GM21717 (cell line): ENCODE measurements around the gene SPTAN1.
"Not testable (repeated sequence)": the region's sequence is repeated elsewhere in the genome, so short reads cannot be mapped to it uniquely, and the experiment has no call there.

Experiments used
- ATAC-seq: cut with Tn5 transposase; IDR thresholded peaks from one replicate; pipeline ENCODE4 v1.9.1; 2021; ENCODE audit warnings: mild to moderate bottlenecking, moderate library complexity; ENCODE audit not compliant: unreplicated experiment

The SPTAN1 gene

GRCh38 chr9:128552744-128553440 is 505 bp downstream of the SPTAN1 start:
- ATAC-seq = peak; percentile 34

DNA sequence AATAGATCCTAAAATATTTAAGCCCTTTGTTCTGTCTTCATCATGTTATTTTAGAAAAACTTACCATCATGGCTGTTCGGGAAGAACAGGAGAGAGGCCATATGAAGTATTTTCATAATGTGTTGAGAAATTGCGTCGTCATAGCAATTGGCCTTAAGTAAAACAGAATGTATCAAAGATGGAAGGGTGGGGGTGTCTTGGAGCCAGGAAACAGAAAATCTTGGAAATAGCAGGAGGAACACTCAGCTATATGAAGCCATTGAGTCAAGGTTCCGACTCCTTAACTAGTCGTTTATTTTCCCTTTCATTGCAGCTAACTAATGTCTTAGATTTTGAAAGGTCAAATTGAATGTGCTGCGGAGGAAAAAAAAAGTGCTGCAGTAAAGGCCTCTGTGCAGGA is 1.3 kb downstream of the SPTAN1 start:
- ATAC-seq = no peak

- no peak for ATAC-seq
Observed at GRCh38 chr9:128554155-128554862, 1.9 kb downstream of the SPTAN1 start.

GRCh38 chr9:128555180-128555721 is 2.9 kb downstream of the SPTAN1 start:
- ATAC-seq = no peak

DNA sequence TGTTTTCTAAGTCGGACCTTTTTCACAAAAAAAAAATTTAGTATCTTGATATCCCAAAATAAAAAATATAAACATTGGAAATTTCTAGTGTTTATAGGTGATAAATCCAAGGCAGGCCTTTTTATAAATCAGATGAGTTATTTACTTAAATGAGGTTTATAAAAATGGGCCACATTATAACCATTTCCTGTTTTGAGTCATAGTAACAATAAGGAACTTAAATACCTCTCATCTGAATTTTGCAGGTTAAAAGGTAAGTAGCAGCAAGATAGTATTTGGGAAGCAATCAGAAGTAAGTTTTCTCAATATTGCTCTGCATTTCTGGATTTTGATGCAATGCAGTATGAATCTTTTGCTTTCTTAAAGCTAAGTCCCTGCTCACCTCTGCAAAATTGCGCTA is 3.9 kb downstream of the SPTAN1 start:
- ATAC-seq = no peak

GRCh38 chr9:128556926-128557634 is 4.7 kb downstream of the SPTAN1 start:
- ATAC-seq = no peak

GRCh38 chr9:128558431-128559310 is 6.3 kb downstream of the SPTAN1 start:
- ATAC-seq = no peak

DNA sequence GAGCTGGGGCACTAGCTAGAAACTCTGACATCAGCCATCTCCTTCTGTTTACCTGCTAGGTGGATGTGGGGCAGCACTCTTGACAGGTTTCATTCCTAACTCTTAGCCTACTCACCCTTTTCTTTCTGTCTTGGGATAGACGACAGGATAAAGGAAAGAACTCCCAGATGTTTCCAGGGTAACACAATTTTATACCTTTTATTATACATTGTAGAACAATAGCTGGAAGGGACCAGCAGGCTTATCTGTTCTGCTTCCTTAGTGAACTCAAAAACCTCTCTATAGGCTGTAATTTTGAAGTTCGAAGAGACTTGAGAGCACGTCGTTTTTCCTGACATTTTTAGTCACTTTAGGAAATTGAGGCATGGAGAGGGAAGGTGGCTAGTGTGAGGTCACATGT is 13.2 kb downstream of the SPTAN1 start:
- ATAC-seq = no peak

- ATAC-seq = no peak
Observed at GRCh38 chr9:128568470-128569078, 16.2 kb downstream of the SPTAN1 start.

- no peak for ATAC-seq
Observed at GRCh38 chr9:128575469-128575868, 23.1 kb downstream of the SPTAN1 start.

DNA sequence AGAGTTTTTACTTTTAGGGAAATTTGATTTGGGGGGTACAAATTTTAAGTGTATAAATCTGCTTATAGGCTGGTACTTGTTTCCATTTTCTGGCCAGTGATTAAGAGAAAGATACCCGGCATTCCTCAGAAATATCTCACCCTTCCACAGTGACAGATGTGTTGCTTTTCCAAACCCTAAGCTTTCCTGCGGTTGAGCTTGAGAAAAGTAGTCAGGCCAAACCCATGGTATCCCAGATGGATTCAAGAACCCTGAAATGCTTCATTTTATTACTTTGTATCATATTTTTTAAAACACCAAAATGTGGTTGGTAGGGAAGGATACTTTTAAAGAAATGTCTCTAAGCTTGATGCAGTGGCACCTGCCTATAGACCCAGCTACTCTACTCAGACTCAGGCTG is 23.5 kb downstream of the SPTAN1 start:
- ATAC-seq = no peak

GRCh38 chr9:128577206-128577605 is 24.8 kb downstream of the SPTAN1 start:
- ATAC-seq = no peak

DNA sequence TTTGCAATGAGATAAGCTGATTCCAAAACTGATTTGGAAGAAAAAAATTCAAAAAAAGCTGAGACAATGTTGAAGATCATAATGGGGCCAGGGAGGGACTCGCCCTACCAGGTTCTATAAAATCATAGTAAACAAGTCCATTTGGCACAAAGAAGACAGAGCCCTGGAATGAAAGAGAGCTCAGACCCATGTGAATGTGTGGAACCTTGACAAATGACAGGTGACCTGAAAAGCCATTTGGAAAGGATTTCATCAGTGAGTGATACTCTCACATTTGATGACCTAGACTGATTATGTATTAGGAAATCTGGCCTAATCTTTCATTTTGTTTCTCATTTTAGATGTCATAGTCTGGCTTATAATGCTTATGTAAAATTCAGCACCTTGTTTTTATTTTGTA is 26.8 kb downstream of the SPTAN1 start:
- ATAC-seq = no peak

GRCh38 chr9:128580731-128581130 is 28.3 kb downstream of the SPTAN1 start:
- no peak for ATAC-seq

DNA sequence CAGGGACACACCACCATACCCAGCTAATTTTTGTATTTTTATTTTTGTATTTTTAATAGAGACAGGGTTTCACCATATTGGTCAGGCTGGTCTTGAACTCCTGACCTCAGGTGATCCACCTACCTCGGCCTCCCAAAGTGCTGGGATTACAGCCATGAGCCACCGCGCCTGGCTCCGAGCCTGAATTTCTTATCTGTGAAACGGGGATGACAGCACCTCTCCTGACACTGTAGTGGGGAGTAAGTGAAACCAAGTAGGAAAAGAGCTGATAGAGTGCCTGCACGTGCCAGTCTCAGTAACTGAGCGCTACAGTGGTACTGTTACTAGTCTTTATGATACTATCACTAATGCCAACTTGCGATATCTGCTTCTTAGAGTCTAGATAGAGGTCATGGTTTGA is 32.8 kb downstream of the SPTAN1 start:
- not testable (repeated sequence) for ATAC-seq

DNA sequence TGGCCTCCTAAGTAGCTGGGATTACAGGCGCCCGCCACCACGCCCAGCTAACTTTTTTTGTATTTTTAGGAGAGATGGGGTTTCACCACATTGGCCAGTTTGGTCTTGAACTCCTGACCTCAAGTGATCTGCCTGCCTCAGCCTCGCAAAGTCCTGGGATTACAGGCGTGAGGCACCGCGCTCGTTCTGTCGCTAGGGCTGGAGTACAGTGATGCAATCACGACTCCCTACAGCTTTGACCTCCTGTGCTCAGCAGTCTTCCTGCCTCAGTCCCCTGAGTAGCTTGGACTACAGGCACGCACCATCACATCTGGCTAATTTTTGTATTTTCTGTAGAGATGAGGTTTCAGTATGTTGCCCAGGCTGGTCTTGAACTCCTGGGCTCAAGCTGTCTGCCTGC is 34.5 kb downstream of the SPTAN1 start:
- not testable (repeated sequence) for ATAC-seq

- ATAC-seq = no peak
Observed at GRCh38 chr9:128587453-128587852, 35.1 kb downstream of the SPTAN1 start.

DNA sequence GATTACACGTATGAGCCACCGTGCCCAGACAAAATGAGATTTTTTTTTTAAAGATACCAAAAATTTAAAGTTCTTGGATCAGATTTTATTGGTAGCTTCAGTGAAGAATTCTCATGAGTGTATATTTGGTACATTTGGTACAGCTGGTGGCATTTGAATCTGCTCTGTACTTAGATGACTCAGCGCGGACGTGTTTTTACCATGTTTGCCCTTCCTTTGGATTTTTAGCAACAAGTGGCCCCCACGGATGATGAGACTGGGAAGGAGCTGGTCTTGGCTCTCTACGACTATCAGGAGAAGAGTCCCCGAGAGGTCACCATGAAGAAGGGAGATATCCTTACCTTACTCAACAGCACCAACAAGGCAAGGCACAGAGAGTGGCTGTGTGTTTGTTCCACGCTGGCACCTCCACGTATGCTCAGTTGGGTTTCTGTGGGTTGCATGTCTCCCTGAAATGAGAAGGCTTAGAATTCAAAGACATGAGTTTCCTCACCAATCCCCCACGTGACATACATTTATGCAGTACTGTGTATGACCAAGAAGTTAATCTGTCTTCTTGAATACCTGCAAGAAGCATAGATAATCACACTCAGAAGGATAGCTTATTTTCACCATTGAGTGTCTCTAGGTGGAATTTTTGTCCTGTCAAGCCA is 36.3 kb downstream of the SPTAN1 start:
- ATAC-seq = no peak

DNA sequence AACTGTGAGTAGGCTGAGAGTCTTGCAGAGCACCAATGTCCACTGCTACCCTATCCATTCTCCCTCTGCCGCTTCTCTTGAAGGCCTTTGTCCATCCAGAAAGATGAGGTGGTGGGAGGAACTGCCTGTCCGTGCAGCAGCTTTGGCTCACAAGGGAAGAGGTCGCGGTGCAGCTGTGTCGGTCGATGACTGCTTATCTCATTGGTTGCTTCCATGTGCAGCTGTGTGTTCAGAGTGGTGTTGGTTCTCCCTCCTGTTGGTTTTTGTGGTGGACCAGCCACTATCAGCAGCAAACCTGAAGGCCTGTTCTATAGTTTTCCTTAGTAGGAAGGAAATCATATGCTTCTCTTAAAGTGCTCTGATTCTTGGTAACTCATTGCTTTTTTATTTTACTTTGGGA is 40.7 kb downstream of the SPTAN1 start:
- ATAC-seq = no peak

GRCh38 chr9:128593856-128594255 is 41.5 kb downstream of the SPTAN1 start:
- no peak for ATAC-seq
